Neural crest cell (in vitro differentiated cells): Measurements from ENCODE around the gene KLHL11. TPM values are rescaled to one million over a fixed set of nuclear protein-coding genes. Genes with fewer than 3 reads are reported as not detected.

Experiments
- DNase-seq: peaks from one replicate; pipeline ENCODE4 v3.0.0; 2021; ENCODE audit warnings: low read depth, mixed read lengths, low spot score
- H3K27ac Mint-ChIP-seq: one replicate; pipeline ENCODE4 v1.8.0; 2021; ENCODE audit warnings: mild to moderate bottlenecking, mixed read lengths; ENCODE audit not compliant: unreplicated experiment
- H3K27me3 Mint-ChIP-seq: 2 replicates; pipeline ENCODE4 v1.8.0; 2021; ENCODE audit warnings: low read depth, mild to moderate bottlenecking, mixed read lengths
- H3K36me3 Mint-ChIP-seq: 2 replicates; pipeline ENCODE4 v1.8.0; 2021; ENCODE audit warnings: low read depth, mild to moderate bottlenecking, mixed read lengths
- H3K4me1 Mint-ChIP-seq: 2 replicates; pipeline ENCODE4 v1.8.0; 2021; ENCODE audit warnings: mixed read lengths
- H3K4me3 Mint-ChIP-seq: one replicate; pipeline ENCODE4 v1.8.0; 2021; ENCODE audit warnings: mild to moderate bottlenecking, mixed read lengths
- H3K9me3 Mint-ChIP-seq: 2 replicates; pipeline ENCODE4 v1.8.0; 2021; ENCODE audit warnings: mixed read lengths
- total RNA-seq: library from RNA; stranded (reverse); gene quantifications from 2 replicates; pipeline ENCODE4 v1.2.1, GENCODE V29; 2021
- TF ChIP-seq, protein P1 (sequence below): fragments of 200-600 bp; sonication (generic); conservative IDR thresholded peaks from 2 replicates; pipeline ENCODE4 v1.5.0; 2021; ENCODE audit warnings: antibody characterized with exemption, mild to moderate bottlenecking

Gene KLHL11
- total RNA-seq, 1 donor from 2014 or later: 20.4 TPM

DNA sequence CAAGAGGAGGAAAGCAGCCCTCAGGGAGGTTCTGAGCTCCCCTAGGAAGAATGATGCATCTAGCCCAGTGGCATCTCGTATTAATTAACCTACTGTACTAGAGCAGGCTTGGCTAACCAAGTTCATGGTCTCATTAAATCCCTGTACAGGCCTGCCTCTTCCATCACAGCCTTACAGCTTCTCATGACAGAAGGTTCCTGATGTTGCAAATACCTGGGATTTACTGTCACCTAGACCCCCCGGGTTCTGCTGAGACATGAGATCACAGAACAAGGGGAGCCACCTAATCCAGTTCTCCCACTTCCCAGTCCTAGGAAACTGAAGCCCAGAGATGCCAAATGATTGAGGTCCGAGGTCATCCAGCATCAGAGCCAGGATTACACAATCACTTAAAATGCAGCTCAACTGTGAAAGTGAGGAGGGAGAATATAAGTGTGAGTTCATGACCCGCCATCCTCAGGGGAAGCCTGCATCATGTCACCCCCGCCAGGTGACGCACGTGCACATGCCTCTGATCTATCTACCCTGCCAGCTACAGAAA is 29.6 kb upstream of the KLHL11 start:
- TF ChIP-seq, protein P1, sequence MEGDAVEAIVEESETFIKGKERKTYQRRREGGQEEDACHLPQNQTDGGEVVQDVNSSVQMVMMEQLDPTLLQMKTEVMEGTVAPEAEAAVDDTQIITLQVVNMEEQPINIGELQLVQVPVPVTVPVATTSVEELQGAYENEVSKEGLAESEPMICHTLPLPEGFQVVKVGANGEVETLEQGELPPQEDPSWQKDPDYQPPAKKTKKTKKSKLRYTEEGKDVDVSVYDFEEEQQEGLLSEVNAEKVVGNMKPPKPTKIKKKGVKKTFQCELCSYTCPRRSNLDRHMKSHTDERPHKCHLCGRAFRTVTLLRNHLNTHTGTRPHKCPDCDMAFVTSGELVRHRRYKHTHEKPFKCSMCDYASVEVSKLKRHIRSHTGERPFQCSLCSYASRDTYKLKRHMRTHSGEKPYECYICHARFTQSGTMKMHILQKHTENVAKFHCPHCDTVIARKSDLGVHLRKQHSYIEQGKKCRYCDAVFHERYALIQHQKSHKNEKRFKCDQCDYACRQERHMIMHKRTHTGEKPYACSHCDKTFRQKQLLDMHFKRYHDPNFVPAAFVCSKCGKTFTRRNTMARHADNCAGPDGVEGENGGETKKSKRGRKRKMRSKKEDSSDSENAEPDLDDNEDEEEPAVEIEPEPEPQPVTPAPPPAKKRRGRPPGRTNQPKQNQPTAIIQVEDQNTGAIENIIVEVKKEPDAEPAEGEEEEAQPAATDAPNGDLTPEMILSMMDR: no peak
- Mint-ChIP-seq H3K4me1 (no peaks in the 10 kb centered on the region), H3K27ac (peak overlapping the region; percentile 36), H3K9me3 (no peaks in the 10 kb centered on the region), H3K4me3 (no peak overlapping the region), H3K36me3 (peaks cover 40% of the 10 kb centered on the region), H3K27me3 (no peaks in the 10 kb centered on the region)
- no peak for DNase-seq

DNA sequence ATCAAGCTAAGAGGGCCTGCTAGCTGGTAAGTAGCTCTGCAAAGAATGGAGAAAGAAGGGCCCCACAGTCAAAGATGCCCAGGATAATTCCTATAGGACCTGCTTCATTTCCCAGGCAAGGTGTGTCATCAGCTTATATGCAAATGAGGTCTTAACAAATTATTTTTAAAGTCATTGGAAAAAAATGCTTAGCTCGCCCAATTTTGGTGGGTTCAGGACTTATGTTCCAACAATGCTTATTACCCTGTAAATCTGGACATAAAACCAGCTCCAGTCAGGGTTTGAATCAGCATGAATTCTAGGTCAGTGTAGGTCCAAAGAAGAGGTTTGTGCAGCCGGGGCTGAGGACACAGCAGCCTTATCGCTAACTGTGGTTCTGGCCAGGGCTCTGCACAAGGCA is 28.2 kb upstream of the KLHL11 start:
- H3K4me3 Mint-ChIP-seq: no peak overlapping the region
- H3K27ac Mint-ChIP-seq: no peak overlapping the region
- peaks cover 32% of the 10 kb centered on the region for H3K36me3 Mint-ChIP-seq
- no peak for DNase-seq
- H3K9me3 Mint-ChIP-seq: no peaks in the 10 kb centered on the region
- H3K4me1 Mint-ChIP-seq: no peaks in the 10 kb centered on the region
- no peaks in the 10 kb centered on the region for H3K27me3 Mint-ChIP-seq
- TF ChIP-seq, protein P1: no peak

DNA sequence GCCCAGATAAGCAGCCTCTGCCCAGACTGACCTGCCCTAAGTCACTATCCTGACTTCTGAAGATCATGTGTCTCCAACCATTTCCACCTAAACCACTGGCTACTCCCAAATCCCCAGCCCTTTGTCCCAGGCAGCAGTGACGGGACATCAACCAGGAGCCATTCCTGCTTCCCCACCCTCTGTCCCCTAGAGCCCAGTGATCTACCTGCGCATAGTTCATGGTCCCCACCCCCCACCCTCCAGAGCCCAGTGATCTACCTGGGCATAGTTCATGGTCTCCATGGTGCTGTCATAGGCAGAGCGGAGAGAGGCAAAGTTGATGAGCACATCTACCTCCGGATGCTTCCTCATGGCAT is 26.8 kb upstream of the KLHL11 start:
- no peak overlapping the region for H3K4me3 Mint-ChIP-seq
- TF ChIP-seq, protein P1: no peak
- H3K36me3 Mint-ChIP-seq: peaks cover 24% of the 10 kb centered on the region
- no peak overlapping the region for H3K27ac Mint-ChIP-seq
- no peaks in the 10 kb centered on the region for H3K9me3 Mint-ChIP-seq
- H3K4me1 Mint-ChIP-seq: no peaks in the 10 kb centered on the region
- no peaks in the 10 kb centered on the region for H3K27me3 Mint-ChIP-seq
- DNase-seq: no peak

DNA sequence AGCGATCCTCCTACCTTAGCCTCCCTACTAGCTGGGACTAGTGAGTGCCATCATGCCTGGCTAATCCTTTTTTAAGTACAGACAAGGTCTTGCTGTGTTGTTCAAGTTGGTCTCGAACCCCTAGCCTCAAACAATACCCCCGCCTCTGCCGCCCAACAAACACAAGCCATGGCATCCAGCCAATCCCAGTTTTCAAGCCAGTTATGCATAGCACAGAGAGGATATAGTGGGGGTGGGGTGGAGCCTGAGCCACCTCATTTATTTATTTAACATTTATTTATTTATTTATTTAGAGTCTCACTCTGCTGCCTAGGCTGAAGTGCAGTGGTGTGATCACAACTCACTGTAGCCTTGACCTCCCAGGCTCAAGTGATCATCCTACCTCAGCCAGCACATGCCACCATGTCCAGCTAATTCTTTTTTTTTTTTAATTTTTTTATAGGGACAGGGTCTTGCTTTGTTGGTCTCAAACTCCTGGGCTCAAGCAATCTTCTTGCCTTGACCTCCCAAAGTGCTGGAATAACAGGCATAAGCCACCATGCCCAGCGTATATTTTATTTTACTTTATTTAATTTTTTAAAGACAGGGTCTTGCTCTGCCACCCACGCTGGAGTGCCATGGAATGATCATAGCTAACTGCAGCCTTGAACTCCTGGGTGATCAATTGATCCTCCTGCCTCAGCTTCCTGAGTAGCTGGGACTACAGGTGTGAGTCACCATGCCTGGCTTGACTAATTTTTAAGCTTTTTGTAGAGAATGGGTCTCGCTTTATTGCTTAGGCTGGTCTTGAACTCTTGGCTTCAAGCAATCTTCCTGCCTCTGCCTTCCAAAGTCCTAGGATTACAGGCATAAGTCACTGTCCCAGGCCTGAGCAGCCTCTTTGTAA is 26.2 kb upstream of the KLHL11 start:
- H3K9me3 Mint-ChIP-seq: no peaks in the 10 kb centered on the region
- no peak for DNase-seq
- H3K36me3 Mint-ChIP-seq: peaks cover 22% of the 10 kb centered on the region
- no peak overlapping the region for H3K4me3 Mint-ChIP-seq
- no peak overlapping the region for H3K27ac Mint-ChIP-seq
- TF ChIP-seq, protein P1: no peak
- no peaks in the 10 kb centered on the region for H3K27me3 Mint-ChIP-seq
- peaks cover under 1% of the 10 kb centered on the region for H3K4me1 Mint-ChIP-seq

DNA sequence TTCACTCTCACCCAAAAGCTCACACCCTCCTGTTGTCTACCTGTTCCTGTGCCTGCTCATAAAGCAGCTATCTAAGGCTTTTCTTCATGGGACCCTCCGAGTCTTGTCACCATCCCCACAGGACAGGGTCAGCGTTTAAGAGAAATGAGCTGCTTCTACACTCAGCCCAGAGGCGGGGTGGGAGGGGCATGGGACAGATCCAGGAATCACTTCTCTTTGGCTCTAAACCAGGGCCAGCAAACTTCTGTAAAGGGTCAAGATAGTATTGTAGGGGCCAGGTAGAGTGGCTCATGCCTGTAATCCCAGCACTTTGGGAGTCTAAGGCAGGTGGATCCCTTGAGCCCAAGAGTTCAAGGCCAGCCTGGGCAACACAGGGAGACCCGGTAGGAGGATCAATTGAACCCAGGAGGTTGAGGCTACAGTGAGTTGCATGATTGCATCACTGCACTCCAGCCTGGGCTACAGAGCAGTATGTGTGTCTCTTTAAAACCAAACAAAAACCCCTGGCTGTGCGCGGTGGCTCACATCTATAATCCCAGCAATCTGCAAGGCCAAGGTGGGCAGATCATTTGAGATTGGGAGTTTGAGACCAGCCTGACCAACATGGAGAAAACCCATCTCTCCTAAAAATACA is 23.2 kb upstream of the KLHL11 start:
- Mint-ChIP-seq H3K27ac (no peak overlapping the region), H3K4me1 (peaks cover 10% of the 10 kb centered on the region), H3K27me3 (no peaks in the 10 kb centered on the region), H3K36me3 (peaks cover 18% of the 10 kb centered on the region), H3K9me3 (no peaks in the 10 kb centered on the region), H3K4me3 (no peak overlapping the region)
- TF ChIP-seq, protein P1: no peak
- DNase-seq: no peak
